Left ventricle myocardium inferior (tissue), 1 donor: ENCODE data around the gene C1GALT1. TPM values are rescaled to one million over a fixed set of nuclear protein-coding genes. Genes with fewer than 3 reads are reported as not detected.

Experiments used
- DNase-seq: peaks from one replicate; pipeline ENCODE4 v3.0.0-alpha.2; 2020
- H3K27ac ChIP-seq: fragments of 200-600 bp; replicated peaks from 2 replicates; pipeline ENCODE4 v1.8.0; 2021
- H3K27me3 ChIP-seq: fragments of 200-600 bp; 2 replicates; pipeline ENCODE4 v1.8.0; 2021; ENCODE audit warnings: low read depth
- H3K36me3 ChIP-seq: fragments of 200-600 bp; 2 replicates; pipeline ENCODE4 v1.8.0; 2021
- H3K4me1 ChIP-seq: fragments of 200-600 bp; 2 replicates; pipeline ENCODE4 v1.8.0; 2021
- H3K4me3 ChIP-seq: fragments of 200-600 bp; 2 replicates; pipeline ENCODE4 v1.8.0; 2021; ENCODE audit warnings: mild to moderate bottlenecking, moderate library complexity
- H3K9me3 ChIP-seq: fragments of 200-600 bp; replicated peaks from 2 replicates; pipeline ENCODE4 v1.8.0; 2021
- intact Hi-C: fragments of 100-400 bp; cut with micrococcal nuclease; formaldehyde crosslinking; loops from one replicate; pipeline ENCODE4 v1.11.0; 2022
- total RNA-seq: library from RNA; stranded (reverse); fragmentation: NEBNext Ultra II Directional; extraction: Animal tissue kit (Norgen Biotek cat#: 25700); gene quantifications from one replicate; pipeline ENCODE4 v1.2.1, GENCODE V29; 2021
- TF ChIP-seq, protein P1 (sequence below): fragments of 200-600 bp; IDR thresholded peaks from 2 replicates; pipeline ENCODE4 v1.8.0; 2021; ENCODE audit warnings: antibody characterized with exemption, mild to moderate bottlenecking, borderline replicate concordance
- donor health status: DM: no; HTN: yes; CAD: no; lungs with severe emphysema.

C1GALT1 gene
- total RNA-seq, 1 donor from 2014 or later: 19.4 TPM

DNA sequence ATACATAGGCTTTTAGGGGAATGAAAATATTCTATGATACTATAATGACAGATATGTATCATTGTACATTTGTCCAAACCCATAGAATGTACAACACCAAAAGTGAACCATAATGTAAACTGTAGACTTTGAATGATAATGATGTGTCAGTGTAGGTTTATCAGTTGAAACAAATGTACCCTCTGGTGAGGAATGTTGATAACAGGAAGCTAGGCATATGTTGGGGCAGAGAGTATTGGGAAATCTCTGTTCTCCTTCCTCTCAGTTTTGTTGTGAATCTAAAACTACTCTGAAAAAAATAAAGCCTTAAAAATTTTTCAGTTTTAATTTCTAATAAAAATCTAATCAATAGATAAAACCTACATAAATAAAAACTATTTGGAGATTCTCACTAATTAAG, 36.9 kb downstream of the C1GALT1 start:
- DNase-seq: no peak
- no peaks in the 10 kb centered on the region for H3K27me3 ChIP-seq
- intact Hi-C loops: no loop called here

DNA sequence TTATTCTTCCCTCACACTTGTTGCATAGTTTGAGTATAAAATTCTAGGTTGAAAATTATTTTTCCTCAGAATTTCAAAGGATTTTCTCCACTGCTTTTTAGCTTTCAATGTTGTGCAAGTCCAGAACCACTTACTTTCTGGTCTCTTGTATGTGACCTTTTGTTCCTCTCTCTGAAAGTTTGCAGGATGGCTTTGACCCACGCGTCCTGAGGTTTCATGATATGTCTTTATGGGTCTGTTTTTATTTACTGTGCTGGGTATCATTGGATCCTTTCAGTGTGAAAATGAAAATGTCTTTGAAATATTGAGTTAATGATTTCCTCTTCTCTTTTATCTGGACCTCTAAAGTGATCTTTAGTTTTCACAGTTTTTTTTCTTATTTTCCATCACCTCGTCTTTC, 38.5 kb downstream of the C1GALT1 start:
- TF ChIP-seq, protein P1, sequence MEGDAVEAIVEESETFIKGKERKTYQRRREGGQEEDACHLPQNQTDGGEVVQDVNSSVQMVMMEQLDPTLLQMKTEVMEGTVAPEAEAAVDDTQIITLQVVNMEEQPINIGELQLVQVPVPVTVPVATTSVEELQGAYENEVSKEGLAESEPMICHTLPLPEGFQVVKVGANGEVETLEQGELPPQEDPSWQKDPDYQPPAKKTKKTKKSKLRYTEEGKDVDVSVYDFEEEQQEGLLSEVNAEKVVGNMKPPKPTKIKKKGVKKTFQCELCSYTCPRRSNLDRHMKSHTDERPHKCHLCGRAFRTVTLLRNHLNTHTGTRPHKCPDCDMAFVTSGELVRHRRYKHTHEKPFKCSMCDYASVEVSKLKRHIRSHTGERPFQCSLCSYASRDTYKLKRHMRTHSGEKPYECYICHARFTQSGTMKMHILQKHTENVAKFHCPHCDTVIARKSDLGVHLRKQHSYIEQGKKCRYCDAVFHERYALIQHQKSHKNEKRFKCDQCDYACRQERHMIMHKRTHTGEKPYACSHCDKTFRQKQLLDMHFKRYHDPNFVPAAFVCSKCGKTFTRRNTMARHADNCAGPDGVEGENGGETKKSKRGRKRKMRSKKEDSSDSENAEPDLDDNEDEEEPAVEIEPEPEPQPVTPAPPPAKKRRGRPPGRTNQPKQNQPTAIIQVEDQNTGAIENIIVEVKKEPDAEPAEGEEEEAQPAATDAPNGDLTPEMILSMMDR: no peak
- intact Hi-C loops: no loop called here
- H3K36me3 ChIP-seq: peaks cover 31% of the 10 kb centered on the region
- DNase-seq: no peak
- no peak overlapping the region for H3K27ac ChIP-seq
- H3K4me3 ChIP-seq: no peak overlapping the region
- peaks cover 23% of the 10 kb centered on the region for H3K4me1 ChIP-seq
- H3K27me3 ChIP-seq: no peaks in the 10 kb centered on the region
- H3K9me3 ChIP-seq: no peaks in the 10 kb centered on the region

More for the DNA sequence above, 36.9 kb downstream of the C1GALT1 start:
- peaks cover 26% of the 10 kb centered on the region for H3K4me1 ChIP-seq
- H3K36me3 ChIP-seq: peaks cover 33% of the 10 kb centered on the region
- H3K9me3 ChIP-seq: no peaks in the 10 kb centered on the region
- no peak overlapping the region for H3K27ac ChIP-seq
- no peak overlapping the region for H3K4me3 ChIP-seq
- TF ChIP-seq, protein P1: no peak

DNA sequence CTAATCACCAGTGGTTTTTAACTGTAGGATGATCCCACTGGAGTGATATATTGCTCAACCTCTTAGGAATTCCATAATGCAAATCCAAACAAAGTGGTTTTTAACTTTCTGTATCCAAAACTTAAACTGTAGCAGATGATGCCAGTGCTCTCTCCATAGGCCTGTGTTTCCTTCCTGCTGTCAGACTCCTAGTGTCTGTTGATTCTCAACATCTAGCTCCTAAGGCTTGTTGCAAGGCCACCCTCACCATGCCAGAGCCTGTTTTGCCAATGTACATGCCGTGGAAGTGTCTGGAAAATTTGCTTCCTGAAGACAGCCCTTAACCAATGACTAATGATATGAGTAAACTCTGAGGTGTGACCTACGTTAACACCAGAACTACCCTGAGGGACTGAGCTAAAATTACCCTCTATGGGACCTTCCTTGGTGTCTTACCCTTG, 39.3 kb downstream of the C1GALT1 start:
- Histone ChIP-seq H3K4me3 (no peak overlapping the region), H3K4me1 (peaks cover 20% of the 10 kb centered on the region), H3K36me3 (peaks cover 24% of the 10 kb centered on the region), H3K27ac (peak overlapping the region; percentile 7), H3K9me3 (no peaks in the 10 kb centered on the region), H3K27me3 (no peaks in the 10 kb centered on the region)
- TF ChIP-seq, protein P1: no peak
- intact Hi-C loops: no loop called here
- no peak for DNase-seq

DNA sequence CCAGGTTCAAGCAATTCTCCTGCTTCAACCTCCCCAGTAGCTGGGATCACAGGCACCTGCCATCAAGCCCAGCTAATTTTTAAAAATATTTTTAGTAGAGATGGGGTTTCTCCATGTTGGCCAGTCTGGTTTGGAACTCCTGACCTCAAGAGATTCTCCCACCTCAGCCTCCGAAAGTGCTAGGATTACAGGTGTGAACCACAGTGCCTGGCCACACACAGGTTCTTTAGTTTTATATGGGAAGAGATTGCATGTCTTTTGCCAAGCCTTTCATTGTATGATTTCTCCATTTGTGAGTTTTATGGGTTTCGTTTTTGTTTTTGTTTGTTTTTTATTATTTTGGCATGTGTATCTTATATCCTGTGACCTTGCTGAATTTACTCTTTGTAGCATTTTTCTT, 40.9 kb downstream of the C1GALT1 start:
- Histone ChIP-seq H3K4me1 (peaks cover 20% of the 10 kb centered on the region), H3K9me3 (no peaks in the 10 kb centered on the region), H3K4me3 (no peak overlapping the region), H3K36me3 (peaks cover 10% of the 10 kb centered on the region), H3K27ac (no peak overlapping the region), H3K27me3 (no peaks in the 10 kb centered on the region)
- intact Hi-C loops: no loop called here
- DNase-seq: no peak
- TF ChIP-seq, protein P1: no peak

DNA sequence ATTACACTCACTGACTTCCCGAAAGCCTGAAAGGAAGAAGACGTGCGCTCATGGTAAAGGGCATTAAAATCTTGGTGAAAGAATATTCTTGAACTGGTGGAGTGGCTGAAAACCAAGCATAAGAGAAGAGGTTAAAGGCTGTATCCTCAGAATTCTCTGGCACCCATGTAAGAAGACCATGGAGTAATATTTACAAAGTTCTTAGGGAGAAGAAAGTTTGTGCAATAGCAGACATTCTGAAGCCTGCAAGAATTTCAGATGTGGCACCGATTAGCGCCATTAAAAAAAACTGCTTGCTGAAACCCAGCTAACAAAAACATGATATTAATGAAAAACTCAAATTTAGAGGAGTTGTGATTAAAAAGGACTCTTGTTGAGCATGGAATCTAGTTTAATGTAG, 44.1 kb downstream of the C1GALT1 start:
- no peaks in the 10 kb centered on the region for H3K27me3 ChIP-seq
- no peaks in the 10 kb centered on the region for H3K36me3 ChIP-seq
- DNase-seq: no peak
- TF ChIP-seq, protein P1: no peak
- intact Hi-C loops: no loop called here
- H3K4me3 ChIP-seq: no peak overlapping the region
- peaks cover 14% of the 10 kb centered on the region for H3K9me3 ChIP-seq
- H3K27ac ChIP-seq: no peak overlapping the region
- peaks cover 17% of the 10 kb centered on the region for H3K4me1 ChIP-seq
